ENCODE data around the gene SIX3. TPM values are rescaled to one million over a fixed set of nuclear protein-coding genes. Genes with fewer than 3 reads are reported as not detected.

SIX3 gene
- total and polyA plus RNA-seq, 2 of the 4 experiments (the other 2 are of a cell fraction): not detected

- no peak overlapping the region for H3K27ac ChIP-seq (ENCODE audit: insufficient read depth, low read length)
- H2AK9ac ChIP-seq (replicated peaks; ENCODE audit: low read depth, low read length, poor library complexity): no peak overlapping the region
- H3K27me3 ChIP-seq (ENCODE audit: control insufficient read depth, insufficient read depth, low read length): peaks cover 98% of the 10 kb centered on the region
- DNase-seq (no peak), ATAC-seq (ENCODE audit: low read depth) (no peak)
- H3K4me1 ChIP-seq (ENCODE audit: control insufficient read depth, insufficient read depth, low read length): no peaks in the 10 kb centered on the region; the same call in 1 of the 2 replicates
- no peaks in the 10 kb centered on the region for H4K20me1 ChIP-seq (ENCODE audit: insufficient read depth, low read length)
- no peak overlapping the region for H2BK20ac ChIP-seq (ENCODE audit: low read depth, low read length)
- dilution Hi-C loops (cut with HindIII; ENCODE audit: low sequenced_read_pairs, unreplicated experiment) (no loop called here), in situ Hi-C loops (cut with MboI; ENCODE audit: low sequenced_read_pairs) (no loop called here), intact Hi-C loops (cut with micrococcal nuclease) (no loop called here)
- H3K9ac ChIP-seq (ENCODE audit: low read depth, low read length): no peak overlapping the region
- WGBS, 2 experiments (ENCODE audit: extremely low coverage in 2 of 2, insufficient read length in 1 of 2): 4% methylated on average over 11 of the region's 25 CpGs; no CpG with 5 or more reads in 1 of the 2 experiments
- H4K8ac ChIP-seq (ENCODE audit: low read depth in 2 of 2, low read length in 2 of 2): no peak overlapping the region
- H3K14ac ChIP-seq (replicated peaks; ENCODE audit: low read depth, low read length): no peak overlapping the region
- no peaks in the 10 kb centered on the region; the same call in 1 of the 2 replicates for H3K9me3 ChIP-seq (ENCODE audit: control insufficient read depth, insufficient read depth, low read length)
- H3K4me3 ChIP-seq (ENCODE audit: insufficient read depth, low read depth, low read length): no peak overlapping the region
- TF ChIP-seq RFX5 (IDR thresholded peaks at IDR 0.05; ENCODE audit: low read depth, low read length): no peak
- TF ChIP-seq NFE2L2 (IDR thresholded peaks at IDR 0.05; ENCODE audit: low read depth, low read length): no peak
- TF ChIP-seq MAFK (IDR thresholded peaks at IDR 0.05; ENCODE audit: low read depth, low read length): no peak
- no peak for TF ChIP-seq RCOR1 (IDR thresholded peaks at IDR 0.05; ENCODE audit: insufficient replicate concordance, low read length)
- no peak for TF ChIP-seq RAD21 (IDR thresholded peaks at IDR 0.05; ENCODE audit: low read length)
- TF ChIP-seq, protein P1, sequence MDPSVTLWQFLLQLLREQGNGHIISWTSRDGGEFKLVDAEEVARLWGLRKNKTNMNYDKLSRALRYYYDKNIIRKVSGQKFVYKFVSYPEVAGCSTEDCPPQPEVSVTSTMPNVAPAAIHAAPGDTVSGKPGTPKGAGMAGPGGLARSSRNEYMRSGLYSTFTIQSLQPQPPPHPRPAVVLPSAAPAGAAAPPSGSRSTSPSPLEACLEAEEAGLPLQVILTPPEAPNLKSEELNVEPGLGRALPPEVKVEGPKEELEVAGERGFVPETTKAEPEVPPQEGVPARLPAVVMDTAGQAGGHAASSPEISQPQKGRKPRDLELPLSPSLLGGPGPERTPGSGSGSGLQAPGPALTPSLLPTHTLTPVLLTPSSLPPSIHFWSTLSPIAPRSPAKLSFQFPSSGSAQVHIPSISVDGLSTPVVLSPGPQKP (IDR thresholded peaks at IDR 0.05; ENCODE audit: borderline replicate concordance, low read depth, low read length): no peak
- no peak for TF ChIP-seq MAZ (IDR thresholded peaks at IDR 0.05; ENCODE audit: borderline replicate concordance, low read depth, low read length)
- TF ChIP-seq CHD1 (IDR thresholded peaks at IDR 0.05; ENCODE audit: low read depth, low read length): no peak
- TF ChIP-seq CEBPB (IDR thresholded peaks at IDR 0.05; ENCODE audit: low read depth, low read length): no peak
- TF ChIP-seq MXI1 (IDR thresholded peaks at IDR 0.05; ENCODE audit: borderline replicate concordance, low read depth, low read length): no peak
- TF ChIP-seq, protein P2, sequence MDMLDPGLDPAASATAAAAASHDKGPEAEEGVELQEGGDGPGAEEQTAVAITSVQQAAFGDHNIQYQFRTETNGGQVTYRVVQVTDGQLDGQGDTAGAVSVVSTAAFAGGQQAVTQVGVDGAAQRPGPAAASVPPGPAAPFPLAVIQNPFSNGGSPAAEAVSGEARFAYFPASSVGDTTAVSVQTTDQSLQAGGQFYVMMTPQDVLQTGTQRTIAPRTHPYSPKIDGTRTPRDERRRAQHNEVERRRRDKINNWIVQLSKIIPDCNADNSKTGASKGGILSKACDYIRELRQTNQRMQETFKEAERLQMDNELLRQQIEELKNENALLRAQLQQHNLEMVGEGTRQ (IDR thresholded peaks at IDR 0.05; ENCODE audit: low read depth, low read length): no peak
- TF ChIP-seq POLR2A (IDR thresholded peaks at IDR 0.05; ENCODE audit: low read depth, low read length): no peak
- no peak overlapping the region for H2AK5ac ChIP-seq (ENCODE audit: low read depth, low read length)
- no peak overlapping the region for H2BK120ac ChIP-seq (ENCODE audit: low read depth, low read length)
- CTCF ChIA-PET: no interaction called here
- BruUV-seq (replicated peaks): no TSS peak
- no peak overlapping the region for H4K5ac ChIP-seq (ENCODE audit: low read depth, low read length)
- POLR2A ChIA-PET (ENCODE audit: unreplicated experiment): no interaction called here
- no peak overlapping the region for H4K91ac ChIP-seq (ENCODE audit: insufficient read depth, low read depth, low read length)
- no peaks in the 10 kb centered on the region for H3K79me1 ChIP-seq (ENCODE audit: low read depth in 1 of 2, low read length in 2 of 2)
- H3K36me3 ChIP-seq (ENCODE audit: control insufficient read depth, insufficient read depth, low read length): no peaks in the 10 kb centered on the region
- no peak overlapping the region for H2BK15ac ChIP-seq (ENCODE audit: low read depth, low read length)
- H3K4ac ChIP-seq (ENCODE audit: low read depth, low read length): no peak overlapping the region
- H3K56ac ChIP-seq (ENCODE audit: extremely low read depth, insufficient read depth, low read length): no peak overlapping the region
- no peak overlapping the region for H3K23ac ChIP-seq (ENCODE audit: low read depth, low read length)
- no peaks in the 10 kb centered on the region for H3K9me1 ChIP-seq (ENCODE audit: insufficient read depth, low read length)
- H2BK5ac ChIP-seq (ENCODE audit: low read depth, low read length, poor library complexity, severe bottlenecking): no peak overlapping the region
- H2AFZ ChIP-seq (replicated peaks; ENCODE audit: low read length, poor library complexity): no peak overlapping the region
- no peak overlapping the region; the same call in 1 of the 2 replicates for H3K4me2 ChIP-seq (ENCODE audit: low read depth, low read length)
- H3K18ac ChIP-seq (ENCODE audit: low read depth, low read length): no peak overlapping the region
Measured at GRCh38 chr2:44940732-44941464, 604 bp upstream of the SIX3 start.
